ENCODE data around the gene NUCB1.
"Not testable (repeated sequence)": the region's sequence is repeated elsewhere in the genome, so short reads cannot be mapped to it uniquely, and the experiment has no call there.

NUCB1 gene

GRCh38 chr19:48874303-48875135 lies 25.6 kb upstream of the NUCB1 start:
- no peak for DNase-seq (ENCODE audit: low spot score)

DNA sequence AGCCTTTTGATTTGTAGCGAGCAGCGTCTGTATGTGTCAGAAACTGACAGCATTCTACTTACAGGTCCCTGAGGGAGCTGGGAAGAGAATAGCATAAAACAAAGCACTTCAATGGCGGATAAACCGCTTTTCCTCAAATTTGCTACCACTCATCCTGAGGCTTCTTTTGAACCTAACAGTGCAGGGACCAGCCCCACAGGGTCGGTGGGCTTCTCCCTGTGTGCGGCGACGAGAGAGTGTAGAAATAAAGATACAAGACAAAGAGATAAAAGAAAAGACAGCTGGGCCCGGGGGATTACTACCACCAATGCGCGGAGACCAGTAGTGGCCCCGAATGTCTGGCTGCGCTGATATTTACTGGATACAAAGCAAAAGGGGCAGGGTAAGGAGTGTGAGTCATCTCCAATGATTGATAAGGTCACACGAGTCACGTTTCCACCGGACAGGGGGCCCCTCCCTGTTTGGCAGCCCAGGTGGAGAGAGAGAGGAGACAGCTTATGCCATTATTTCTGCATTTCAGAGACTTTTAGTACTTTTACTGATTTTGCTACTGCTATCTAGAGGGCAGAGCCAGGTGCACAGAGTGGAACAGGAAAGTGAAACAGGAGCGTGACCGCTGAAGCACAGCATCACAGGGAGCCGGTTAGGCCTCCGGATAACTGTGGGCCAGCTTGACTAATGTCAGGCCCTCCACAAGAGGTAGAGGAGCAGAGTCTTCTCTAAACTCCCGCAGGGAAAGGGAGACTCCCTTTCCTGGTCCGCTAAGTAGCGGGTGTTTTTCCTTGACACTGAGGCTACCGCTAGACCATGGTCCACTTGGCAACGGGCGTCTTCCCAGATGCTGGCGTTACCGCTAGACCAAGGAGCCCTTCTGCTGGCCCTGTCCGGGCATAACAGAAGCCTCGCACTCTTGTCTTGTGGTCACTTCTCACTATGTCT lies 23.8 kb upstream of the NUCB1 start:
- not testable (repeated sequence) for DNase-seq (ENCODE audit: low spot score)

GRCh38 chr19:48877855-48878195 lies 22.3 kb upstream of the NUCB1 start:
- DNase-seq (ENCODE audit: low spot score), result no peak

- no peak for DNase-seq (ENCODE audit: low spot score)
These were observed 21.7 kb upstream of the NUCB1 start for GRCh38 chr19:48878196-48879024.

GRCh38 chr19:48879025-48879637 lies 21.0 kb upstream of the NUCB1 start:
- no peak for DNase-seq (ENCODE audit: low spot score)

- DNase-seq (ENCODE audit: low spot score), result not testable (repeated sequence)
These were observed 20.4 kb upstream of the NUCB1 start for GRCh38 chr19:48879696-48880095.

DNA sequence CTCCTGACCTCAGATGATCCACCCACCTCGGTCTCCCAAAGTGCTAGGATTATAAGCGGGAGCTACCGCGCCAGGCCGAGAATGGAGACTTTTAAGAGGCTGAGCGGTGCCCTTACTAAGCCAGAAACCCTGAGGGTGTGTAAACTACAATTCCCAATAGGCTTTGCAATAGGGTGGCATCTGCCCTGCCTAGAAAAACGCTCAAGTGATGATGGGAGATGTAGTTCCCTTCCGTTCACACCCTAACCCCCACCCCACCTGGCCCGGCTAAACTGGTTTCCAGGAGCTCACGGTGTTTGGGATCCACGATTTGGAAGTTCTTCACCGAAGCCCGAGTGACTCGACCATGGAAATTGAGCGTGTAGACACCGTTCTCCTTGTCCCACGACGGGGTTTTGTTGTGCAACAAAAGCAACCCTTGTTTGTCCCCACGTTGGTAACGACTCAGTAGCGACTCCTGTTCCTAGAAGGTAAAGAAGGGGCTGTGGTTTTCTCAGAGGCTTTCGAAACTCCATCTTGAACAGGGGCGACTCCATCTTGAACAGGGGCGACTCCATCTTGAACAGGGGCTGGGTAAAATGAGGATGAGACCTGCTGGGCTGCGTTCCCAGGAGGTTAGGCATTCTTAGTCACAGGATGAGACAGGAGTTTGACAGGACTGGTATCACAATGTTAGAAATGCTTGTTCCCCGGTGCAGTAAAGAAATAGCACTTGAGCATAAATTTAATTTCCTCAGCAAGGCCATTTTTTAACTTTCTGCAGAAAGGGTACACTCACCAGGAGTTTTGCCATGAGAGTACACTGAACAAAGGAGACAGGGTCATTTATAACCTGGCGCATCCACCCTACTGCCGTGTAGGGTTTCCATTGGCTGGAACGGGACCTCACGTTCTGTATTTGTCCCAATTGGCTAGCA lies 18.1 kb upstream of the NUCB1 start:
- DNase-seq (ENCODE audit: low spot score), result no peak

DNA sequence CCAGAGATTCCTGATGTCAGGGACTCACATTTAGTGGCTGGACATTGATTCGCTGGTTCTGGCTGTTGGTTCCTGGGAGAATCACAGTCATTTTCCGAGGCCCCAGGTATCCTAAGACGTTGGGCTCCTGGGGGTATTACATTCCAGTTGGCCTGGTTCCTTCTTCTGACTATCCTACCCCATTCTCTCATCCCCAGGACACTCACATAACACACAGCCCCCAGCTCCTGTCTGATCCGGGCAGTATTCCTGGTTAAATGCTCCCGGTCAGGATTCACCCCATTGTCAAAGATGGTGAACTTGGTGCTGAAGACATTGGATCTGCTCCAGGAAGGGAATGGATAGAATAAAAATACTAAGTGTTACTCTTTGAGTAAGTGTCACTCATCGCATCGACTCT lies 16.4 kb upstream of the NUCB1 start:
- DNase-seq (ENCODE audit: low spot score), result no peak

- no peak for DNase-seq (ENCODE audit: low spot score)
These were observed 12.1 kb upstream of the NUCB1 start for GRCh38 chr19:48887861-48888612.

DNA sequence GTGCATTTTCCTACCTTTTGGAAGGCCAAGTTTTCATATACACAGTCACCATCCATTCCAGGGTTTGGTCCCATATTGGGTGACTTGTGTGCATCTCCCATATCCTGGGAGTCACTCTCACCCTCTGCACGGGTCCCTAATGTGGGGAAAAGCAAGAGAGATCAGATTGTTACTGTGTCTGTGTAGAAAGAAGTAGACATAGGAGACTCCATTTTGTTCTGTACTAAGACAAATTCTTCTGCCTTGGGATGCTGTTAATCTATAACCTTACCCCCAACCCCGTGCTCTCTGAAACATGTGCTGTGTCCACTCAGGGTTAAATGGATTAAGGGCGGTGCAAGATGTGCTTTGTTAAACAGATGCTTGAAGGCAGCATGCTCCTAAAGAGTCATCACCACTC lies 10.6 kb upstream of the NUCB1 start:
- not testable (repeated sequence) for DNase-seq (ENCODE audit: low spot score)

DNA sequence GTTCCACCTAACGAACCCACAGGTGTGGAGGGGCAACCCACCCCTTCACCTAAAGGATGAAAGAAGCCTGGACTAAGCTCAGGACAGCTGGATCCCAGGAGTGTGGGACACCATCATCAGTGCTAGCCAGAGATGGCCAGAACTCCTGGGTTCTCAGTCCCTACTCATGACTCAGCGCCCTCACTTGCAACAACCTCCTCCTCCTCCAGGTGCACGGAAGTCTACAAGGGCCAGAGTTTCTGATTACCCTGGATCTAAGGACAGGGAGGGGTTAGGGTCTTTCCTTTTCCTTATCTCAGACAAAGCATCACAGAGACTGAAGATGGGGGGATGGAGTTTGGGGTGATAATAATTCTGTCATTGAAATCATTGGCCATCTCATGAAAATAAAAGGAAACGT lies 9.6 kb upstream of the NUCB1 start:
- DNase-seq (ENCODE audit: low spot score), result no peak

GRCh38 chr19:48895226-48895625 lies 4.9 kb upstream of the NUCB1 start:
- DNase-seq (ENCODE audit: low spot score), result no peak

GRCh38 chr19:48896191-48896720 lies 3.9 kb upstream of the NUCB1 start:
- DNase-seq (ENCODE audit: low spot score), result no peak

- DNase-seq (ENCODE audit: low spot score), result no peak
These were observed 2.9 kb upstream of the NUCB1 start for GRCh38 chr19:48897181-48897580.

GRCh38 chr19:48899386-48899749 lies 744 bp upstream of the NUCB1 start:
- DNase-seq (ENCODE audit: low spot score), result not testable (repeated sequence)

DNA sequence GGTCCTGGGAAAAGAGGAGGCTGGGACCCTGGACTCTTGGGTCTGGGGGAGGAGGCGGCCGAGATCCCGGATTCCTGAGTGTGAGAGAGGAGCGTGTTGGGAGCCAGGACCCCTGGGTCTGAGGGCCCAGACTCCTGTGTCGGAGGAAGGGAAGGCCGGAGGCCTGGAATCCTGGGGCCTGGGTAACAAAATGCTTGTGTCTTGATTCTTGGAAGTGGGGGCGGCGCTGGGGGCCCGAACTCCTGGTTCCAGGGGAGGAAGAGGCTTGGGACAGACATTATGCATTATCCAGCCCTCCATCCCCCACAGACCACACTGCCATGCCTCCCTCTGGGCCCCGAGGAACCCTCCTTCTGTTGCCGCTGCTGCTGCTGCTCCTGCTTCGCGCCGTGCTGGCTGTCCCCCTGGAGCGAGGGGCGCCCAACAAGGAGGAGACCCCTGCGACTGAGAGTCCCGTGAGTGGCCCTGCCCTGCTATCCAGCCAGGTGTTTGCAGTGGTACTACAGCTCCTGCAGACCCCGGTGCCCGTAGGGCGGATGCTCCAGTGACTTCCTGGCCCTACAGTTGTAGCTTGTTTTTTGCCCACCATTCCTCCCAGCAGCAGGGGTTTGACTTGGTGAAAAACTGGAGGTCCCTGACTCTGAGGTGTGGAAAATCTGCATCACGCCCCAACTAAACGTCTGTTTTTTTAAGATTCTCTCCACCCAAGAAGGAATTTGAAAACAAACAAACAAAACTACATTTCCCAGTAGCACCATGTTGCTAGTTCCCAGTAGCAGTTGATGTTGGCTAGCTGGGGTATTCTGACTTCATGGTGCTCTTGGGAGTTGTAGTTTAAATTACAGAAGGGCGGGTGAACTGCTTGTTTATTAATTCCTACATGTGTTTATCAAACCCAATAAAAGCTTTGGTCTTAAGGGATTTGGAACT lies 630 bp downstream of the NUCB1 start:
- DNase-seq (ENCODE audit: low spot score), result no peak

DNA sequence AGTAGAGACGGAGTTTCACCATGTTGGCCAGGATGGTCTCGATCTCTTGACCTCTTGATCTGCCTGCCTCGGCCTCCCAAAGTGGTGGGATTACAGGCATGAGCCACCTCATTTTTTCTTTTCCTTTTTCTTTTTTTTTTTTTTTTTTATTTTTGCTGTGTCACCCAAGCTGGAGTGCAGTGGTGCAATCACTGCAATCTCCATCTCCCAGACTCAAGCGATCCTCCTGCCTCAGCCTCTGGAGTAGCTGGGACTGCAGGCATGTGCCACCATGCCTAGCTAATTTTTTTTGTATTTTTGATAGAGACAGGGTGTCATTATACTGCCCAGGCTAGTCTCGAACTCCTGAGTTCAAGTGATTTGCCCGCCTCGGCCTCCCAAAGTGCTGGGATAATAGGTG lies 2.2 kb downstream of the NUCB1 start:
- DNase-seq (ENCODE audit: low spot score), result not testable (repeated sequence)

GRCh38 chr19:48903788-48904187 lies 3.7 kb downstream of the NUCB1 start:
- not testable (repeated sequence) for DNase-seq (ENCODE audit: low spot score)

DNA sequence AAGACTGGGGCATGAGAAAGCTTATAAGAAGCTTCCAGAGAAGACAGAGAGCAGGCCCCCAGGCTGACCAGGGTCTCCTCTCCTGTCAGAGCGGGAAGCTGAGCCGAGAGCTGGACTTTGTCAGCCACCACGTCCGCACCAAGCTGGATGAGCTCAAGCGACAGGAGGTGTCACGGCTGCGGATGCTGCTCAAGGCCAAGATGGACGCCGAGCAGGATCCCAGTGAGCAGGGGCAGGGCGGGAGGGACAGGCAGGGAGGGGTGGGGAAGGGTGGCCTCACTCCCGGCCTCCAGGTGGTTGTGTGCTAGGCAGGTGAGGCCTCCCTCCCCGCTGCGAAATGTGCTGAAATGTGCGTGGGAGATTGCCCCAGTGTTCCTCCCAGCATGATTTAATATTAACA lies 5.6 kb downstream of the NUCB1 start:
- no peak for DNase-seq (ENCODE audit: low spot score)
